GM12891 (cell line): ENCODE data around the gene NAIF1.

Experiments
- DNase-seq: peaks from one replicate; pipeline ENCODE4 v3.0.0; 2011; ENCODE audit warnings: low spot score; ENCODE audit not compliant: insufficient read length
- FAIRE-seq: peaks from 2 replicates; lab custom pipeline; 2011; peaks lifted over from hg19 to GRCh38; lab: Jason Lieb, UNC
- PAX5 ChIP-seq: IDR thresholded peaks from 2 replicates; pipeline ENCODE4 v1.6.1; 2011; ENCODE audit warnings: low read length, moderate library complexity, mild to moderate bottlenecking; ENCODE audit not compliant: insufficient read depth, severe bottlenecking
- POLR2A ChIP-seq: IDR thresholded peaks from 2 replicates; pipeline ENCODE4 v1.6.1; 2011; ENCODE audit warnings: low read depth, low read length, control low read depth
- POLR2AphosphoS5 ChIP-seq: IDR thresholded peaks from 2 replicates; pipeline ENCODE4 v1.6.1; 2011; ENCODE audit warnings: low read depth, low read length, control low read depth
- POU2F2 ChIP-seq: IDR thresholded peaks from 2 replicates; pipeline ENCODE4 v1.6.1; 2011; ENCODE audit warnings: low read depth, mild to moderate bottlenecking, control low read depth, low read length, moderate library complexity
- SPI1 ChIP-seq: IDR thresholded peaks from 2 replicates; pipeline ENCODE4 v1.6.1; 2011; ENCODE audit warnings: low read depth, low read length, control low read depth
- TAF1 ChIP-seq: IDR thresholded peaks from 2 replicates; pipeline ENCODE4 v1.6.1; 2011; ENCODE audit warnings: low read depth, low read length, control low read depth

NAIF1 gene

GRCh38 chr9:128102196-128102595, 35.1 kb upstream of the NAIF1 start:
- FAIRE-seq (no peak), DNase-seq (no peak)
- TF ChIP-seq TAF1 (no peak), PAX5 (no peak), POLR2AphosphoS5 (no peak), SPI1 (no peak), POU2F2 (no peak), POLR2A (no peak)

- no peak for FAIRE-seq
- TF ChIP-seq POU2F2 = no peak
- no peak for TF ChIP-seq PAX5
- TF ChIP-seq POLR2AphosphoS5 = no peak
- no peak for TF ChIP-seq SPI1
- no peak for TF ChIP-seq POLR2A
- no peak for TF ChIP-seq TAF1
- no peak for DNase-seq
Observed at GRCh38 chr9:128101690-128102089, 34.6 kb upstream of the NAIF1 start.

- TF ChIP-seq POLR2AphosphoS5 = no peak
- TF ChIP-seq TAF1 = no peak
- TF ChIP-seq SPI1 = no peak
- TF ChIP-seq POLR2A = no peak
- TF ChIP-seq POU2F2 = no peak
- no peak for TF ChIP-seq PAX5
- FAIRE-seq = no peak
- no peak for DNase-seq
Observed at GRCh38 chr9:128101231-128101661, 34.1 kb upstream of the NAIF1 start.

GRCh38 chr9:128100581-128100980, 33.5 kb upstream of the NAIF1 start:
- FAIRE-seq = no peak
- no peak for DNase-seq
- TF ChIP-seq TAF1 (no peak), POLR2A (no peak), SPI1 (no peak), POLR2AphosphoS5 (no peak), PAX5 (no peak), POU2F2 (no peak)

- TF ChIP-seq POU2F2 = no peak
- TF ChIP-seq POLR2A = no peak
- no peak for TF ChIP-seq PAX5
- TF ChIP-seq TAF1 = no peak
- no peak for TF ChIP-seq POLR2AphosphoS5
- no peak for TF ChIP-seq SPI1
- FAIRE-seq (no peak), DNase-seq (no peak)
Observed at GRCh38 chr9:128099932-128100491, 32.9 kb upstream of the NAIF1 start.

- no peak for FAIRE-seq
- DNase-seq = no peak
Observed at GRCh38 chr9:128099231-128099931, 32.3 kb upstream of the NAIF1 start.

GRCh38 chr9:128098297-128099230, 31.4 kb upstream of the NAIF1 start:
- TF ChIP-seq POLR2A (no peak), SPI1 (no peak), POLR2AphosphoS5 (no peak)
- FAIRE-seq = no peak
- DNase-seq = no peak

More at GRCh38 chr9:128099231-128099931, 32.3 kb upstream of the NAIF1 start:
- no peak for TF ChIP-seq POLR2AphosphoS5
- no peak for TF ChIP-seq POU2F2
- TF ChIP-seq POLR2A = no peak
- TF ChIP-seq PAX5 = no peak
- no peak for TF ChIP-seq SPI1
- TF ChIP-seq TAF1 = no peak

GRCh38 chr9:128097543-128098296, 30.6 kb upstream of the NAIF1 start:
- TF ChIP-seq SPI1 = no peak
- TF ChIP-seq PAX5 = no peak
- no peak for TF ChIP-seq POU2F2
- no peak for TF ChIP-seq TAF1
- TF ChIP-seq POLR2A = no peak
- no peak for TF ChIP-seq POLR2AphosphoS5
- no peak for DNase-seq
- FAIRE-seq = no peak
